Hippocampal formation (tissue), 2 donors: ENCODE measurements around the gene ZMIZ1.

Experiments
- DNase-seq, 2 donors: peaks; one replicate each; lab custom pipeline; 2025; lab: John Stamatoyannopoulos, UW

ZMIZ1 gene

GRCh38 chr10:79068562-79069324, at the start of gene ZMIZ1:
ZMIZ1 (plus strand) TSS chr10:79068966; CDS start chr10:79201633, 132,667 bp downstream.
- peak; percentile 80 to 92 for DNase-seq

GRCh38 chr10:79019441-79020014, 49.2 kb upstream of the ZMIZ1 start:
- DNase-seq: no peak

GRCh38 chr10:79020015-79020491, 48.7 kb upstream of the ZMIZ1 start:
- DNase-seq: no peak

GRCh38 chr10:79020605-79021004, 48.2 kb upstream of the ZMIZ1 start:
- DNase-seq: no peak

GRCh38 chr10:79021331-79021907, 47.3 kb upstream of the ZMIZ1 start:
- DNase-seq: no peak

- no peak for DNase-seq
These were observed 46.7 kb upstream of the ZMIZ1 start for GRCh38 chr10:79021948-79022499.

GRCh38 chr10:79022565-79023230, 46.1 kb upstream of the ZMIZ1 start:
- no peak for DNase-seq

- DNase-seq: no peak
These were observed 45.3 kb upstream of the ZMIZ1 start for GRCh38 chr10:79023240-79024162.

GRCh38 chr10:79024296-79024695, 44.5 kb upstream of the ZMIZ1 start:
- no peak for DNase-seq

GRCh38 chr10:79024720-79025198, 44.0 kb upstream of the ZMIZ1 start:
- DNase-seq: no peak

- DNase-seq: peak; percentile 7 to 18
These were observed 43.5 kb upstream of the ZMIZ1 start for GRCh38 chr10:79025199-79025832.

GRCh38 chr10:79026341-79026761, 42.4 kb upstream of the ZMIZ1 start:
- DNase-seq: no peak

GRCh38 chr10:79026806-79027146, 42.0 kb upstream of the ZMIZ1 start:
- DNase-seq: no peak

- DNase-seq: no peak
These were observed 41.4 kb upstream of the ZMIZ1 start for GRCh38 chr10:79027147-79028055.

- DNase-seq: no peak
These were observed 40.7 kb upstream of the ZMIZ1 start for GRCh38 chr10:79028056-79028430.

GRCh38 chr10:79028451-79029010, 40.2 kb upstream of the ZMIZ1 start:
- DNase-seq: no peak

- DNase-seq: no peak
These were observed 39.0 kb upstream of the ZMIZ1 start for GRCh38 chr10:79029478-79030390.

- no peak for DNase-seq
These were observed 38.1 kb upstream of the ZMIZ1 start for GRCh38 chr10:79030705-79031104.
